ENCODE results near the gene SLC16A1.

SLC16A1 gene

DNA sequence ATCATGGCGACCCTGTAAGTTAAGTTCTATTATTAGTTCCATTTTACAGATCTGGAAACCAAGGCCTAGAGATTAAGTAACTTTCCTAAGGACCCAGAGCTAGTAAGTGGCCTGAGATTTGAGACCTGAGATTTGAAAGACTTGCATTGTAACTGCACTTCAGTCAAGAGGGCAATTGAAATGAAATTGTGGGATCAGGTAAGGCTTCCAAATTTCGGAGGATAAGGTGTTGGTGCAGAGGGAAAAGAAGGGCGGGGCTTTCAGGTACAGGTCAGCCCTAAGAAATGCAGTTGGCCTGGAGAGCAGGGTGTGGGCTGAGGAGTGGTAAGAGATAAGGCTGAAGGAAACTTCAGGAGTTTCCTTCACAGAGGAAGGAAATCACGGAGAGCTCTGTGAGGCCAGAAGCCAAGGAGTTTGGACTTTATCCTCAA, 51.1 kb downstream of the SLC16A1 start:
- H3K4me3 ChIP-seq = no peak overlapping the region
- H3K27ac ChIP-seq = no peak overlapping the region
- TF ChIP-seq, protein P1, sequence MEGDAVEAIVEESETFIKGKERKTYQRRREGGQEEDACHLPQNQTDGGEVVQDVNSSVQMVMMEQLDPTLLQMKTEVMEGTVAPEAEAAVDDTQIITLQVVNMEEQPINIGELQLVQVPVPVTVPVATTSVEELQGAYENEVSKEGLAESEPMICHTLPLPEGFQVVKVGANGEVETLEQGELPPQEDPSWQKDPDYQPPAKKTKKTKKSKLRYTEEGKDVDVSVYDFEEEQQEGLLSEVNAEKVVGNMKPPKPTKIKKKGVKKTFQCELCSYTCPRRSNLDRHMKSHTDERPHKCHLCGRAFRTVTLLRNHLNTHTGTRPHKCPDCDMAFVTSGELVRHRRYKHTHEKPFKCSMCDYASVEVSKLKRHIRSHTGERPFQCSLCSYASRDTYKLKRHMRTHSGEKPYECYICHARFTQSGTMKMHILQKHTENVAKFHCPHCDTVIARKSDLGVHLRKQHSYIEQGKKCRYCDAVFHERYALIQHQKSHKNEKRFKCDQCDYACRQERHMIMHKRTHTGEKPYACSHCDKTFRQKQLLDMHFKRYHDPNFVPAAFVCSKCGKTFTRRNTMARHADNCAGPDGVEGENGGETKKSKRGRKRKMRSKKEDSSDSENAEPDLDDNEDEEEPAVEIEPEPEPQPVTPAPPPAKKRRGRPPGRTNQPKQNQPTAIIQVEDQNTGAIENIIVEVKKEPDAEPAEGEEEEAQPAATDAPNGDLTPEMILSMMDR (IDR thresholded peaks at IDR 0.05) = no peak
- no peaks in the 10 kb centered on the region for H3K27me3 ChIP-seq
- intact Hi-C loops (cut with DNase I; ENCODE audit: low total_unique reads) = no loop called here
- no peak for DNase-seq
- H3K36me3 ChIP-seq = no peaks in the 10 kb centered on the region
- no peaks in the 10 kb centered on the region for H3K9me3 ChIP-seq
- H3K4me1 ChIP-seq = peaks cover 0 to 13% (median 0%) of the 10 kb centered on the region in 4 donors

- intact Hi-C loops (cut with DNase I; ENCODE audit: low total_unique reads) = no loop called here
- no peaks in the 10 kb centered on the region for H3K36me3 ChIP-seq
- H3K4me1 ChIP-seq = peaks cover 0 to 13% (median 0%) of the 10 kb centered on the region in 4 donors
- H3K27me3 ChIP-seq = no peaks in the 10 kb centered on the region
- no peaks in the 10 kb centered on the region for H3K9me3 ChIP-seq
- H3K27ac ChIP-seq = no peak overlapping the region
- no peak overlapping the region for H3K4me3 ChIP-seq
- TF ChIP-seq, protein P1 (IDR thresholded peaks at IDR 0.05) = no peak
- no peak for DNase-seq
Observed at GRCh38 chr1:112904071-112904830, 51.7 kb downstream of the SLC16A1 start.

- intact Hi-C loops (cut with DNase I; ENCODE audit: low total_unique reads) = no loop called here
- DNase-seq = no peak
- TF ChIP-seq, protein P1 (IDR thresholded peaks at IDR 0.05) = no peak
Observed at GRCh38 chr1:112902221-112902620, 53.8 kb downstream of the SLC16A1 start.

DNA sequence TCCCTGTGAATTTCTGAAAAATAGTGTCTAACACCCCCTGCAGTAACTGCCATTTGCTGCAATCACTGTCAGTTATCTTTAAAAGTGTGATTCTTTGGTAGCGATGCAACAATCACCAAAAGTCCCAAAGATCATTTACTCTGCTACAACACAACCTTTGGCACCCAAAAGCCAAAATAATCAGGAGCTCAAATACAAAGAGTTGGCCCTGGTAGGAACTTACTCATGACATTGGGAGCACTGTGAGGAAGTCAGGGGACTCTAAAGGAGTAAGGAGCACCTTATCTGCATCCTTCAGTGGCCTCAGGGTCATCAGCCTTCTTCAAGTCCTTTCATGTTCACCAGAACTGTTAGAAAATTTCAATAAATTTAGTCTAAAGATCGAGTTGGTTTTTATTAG, 54.6 kb downstream of the SLC16A1 start:
- Histone ChIP-seq H3K9me3 (peaks cover 0 to 5% (median 5%) of the 10 kb centered on the region in 3 donors), H3K4me3 (no peak overlapping the region), H3K27ac (no peak overlapping the region), H3K4me1 (peaks cover 0 to 13% (median 0%) of the 10 kb centered on the region in 4 donors), H3K27me3 (no peaks in the 10 kb centered on the region), H3K36me3 (no peaks in the 10 kb centered on the region)
- intact Hi-C loops (cut with DNase I; ENCODE audit: low total_unique reads) = no loop called here
- no peak for DNase-seq
- TF ChIP-seq, protein P1 (IDR thresholded peaks at IDR 0.05) = no peak

More at GRCh38 chr1:112902221-112902620, 53.8 kb downstream of the SLC16A1 start:
- Histone ChIP-seq H3K9me3 (no peaks in the 10 kb centered on the region), H3K36me3 (no peaks in the 10 kb centered on the region), H3K4me1 (peaks cover 0 to 13% (median 0%) of the 10 kb centered on the region in 4 donors), H3K27ac (no peak overlapping the region), H3K4me3 (no peak overlapping the region), H3K27me3 (no peaks in the 10 kb centered on the region)

DNA sequence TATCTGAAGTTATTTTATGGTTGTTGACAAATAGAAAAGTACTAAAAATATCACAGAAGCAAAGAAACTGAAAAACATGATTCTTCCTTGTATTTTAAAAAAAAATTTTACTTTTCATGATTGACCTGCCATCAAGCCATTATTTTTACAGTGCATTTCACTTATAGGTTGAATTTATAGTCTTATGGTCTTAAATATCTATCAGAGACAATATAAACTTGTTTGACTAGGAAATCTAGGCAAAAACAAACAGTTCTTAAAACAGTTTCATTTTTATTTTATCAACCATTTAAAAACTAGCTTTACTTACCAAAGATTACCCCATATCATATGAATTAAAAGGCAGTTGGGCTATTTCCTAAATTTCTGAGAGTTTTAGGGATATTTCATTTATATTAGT, 59.2 kb downstream of the SLC16A1 start:
- H3K27me3 ChIP-seq = no peaks in the 10 kb centered on the region
- no peak overlapping the region for H3K27ac ChIP-seq
- no peak overlapping the region for H3K4me3 ChIP-seq
- intact Hi-C loops (cut with DNase I; ENCODE audit: low total_unique reads) = no loop called here
- DNase-seq = no peak
- peaks cover 3 to 25% (median 22%) of the 10 kb centered on the region in 3 donors for H3K9me3 ChIP-seq
- TF ChIP-seq, protein P1 (IDR thresholded peaks at IDR 0.05) = no peak
- H3K36me3 ChIP-seq = no peaks in the 10 kb centered on the region
- H3K4me1 ChIP-seq = no peaks in the 10 kb centered on the region
